ENCODE data around the gene SLC13A2.

Gene SLC13A2

DNA sequence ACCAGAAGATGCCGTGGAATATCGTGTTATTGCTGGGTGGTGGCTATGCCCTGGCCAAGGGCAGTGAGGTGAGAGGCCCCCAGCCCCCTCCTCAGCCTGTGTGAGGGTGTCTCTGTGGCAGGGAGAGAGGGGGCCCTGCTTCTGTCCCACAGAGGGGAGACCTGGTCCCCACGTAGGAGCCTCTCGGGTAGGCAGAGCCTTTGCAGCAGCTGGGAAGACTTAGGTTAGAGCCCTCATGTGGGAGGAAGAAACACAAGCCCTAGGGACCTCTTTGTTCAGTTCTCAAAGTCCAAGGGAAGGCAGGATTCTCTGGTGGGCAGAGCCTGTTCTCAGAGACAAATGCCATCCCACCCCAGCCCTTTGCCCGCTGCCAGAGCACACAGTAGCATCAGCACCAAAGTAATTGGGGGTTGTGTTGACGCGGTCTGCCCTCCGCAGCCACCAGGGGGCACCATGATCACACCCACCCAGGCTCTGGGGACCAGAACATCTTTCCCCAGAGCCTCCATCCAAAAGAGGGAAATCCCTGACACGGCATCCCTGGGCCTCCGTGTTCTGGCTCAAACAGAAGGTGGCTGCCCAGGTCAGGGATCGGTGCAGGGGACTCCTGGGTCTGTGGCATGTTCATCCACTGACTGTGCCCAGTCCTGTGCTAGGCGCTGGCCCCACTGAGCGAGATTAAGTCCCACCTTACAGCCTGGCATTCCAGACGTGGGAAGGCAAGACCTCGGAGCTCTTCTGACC is 21.2 kb downstream of the SLC13A2 start:
- DNase-seq, result peak; percentile 50

DNA sequence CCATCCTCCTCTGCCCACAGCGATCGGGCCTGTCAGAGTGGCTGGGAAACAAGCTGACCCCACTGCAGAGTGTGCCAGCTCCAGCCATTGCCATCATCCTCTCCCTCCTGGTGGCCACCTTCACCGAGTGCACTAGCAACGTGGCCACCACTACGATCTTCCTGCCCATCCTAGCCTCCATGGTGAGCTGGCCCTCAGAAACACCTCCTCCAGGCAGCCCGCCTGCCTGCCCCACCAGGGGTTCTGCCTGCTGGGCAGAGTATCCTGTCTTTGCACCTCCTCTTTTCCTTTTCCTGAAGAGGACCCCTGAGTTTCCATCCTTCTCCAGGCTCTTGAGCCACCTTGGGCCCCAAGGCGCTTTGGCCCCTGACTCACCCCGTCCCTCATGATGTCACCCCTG is 22.2 kb downstream of the SLC13A2 start:
- DNase-seq, result no peak

DNA sequence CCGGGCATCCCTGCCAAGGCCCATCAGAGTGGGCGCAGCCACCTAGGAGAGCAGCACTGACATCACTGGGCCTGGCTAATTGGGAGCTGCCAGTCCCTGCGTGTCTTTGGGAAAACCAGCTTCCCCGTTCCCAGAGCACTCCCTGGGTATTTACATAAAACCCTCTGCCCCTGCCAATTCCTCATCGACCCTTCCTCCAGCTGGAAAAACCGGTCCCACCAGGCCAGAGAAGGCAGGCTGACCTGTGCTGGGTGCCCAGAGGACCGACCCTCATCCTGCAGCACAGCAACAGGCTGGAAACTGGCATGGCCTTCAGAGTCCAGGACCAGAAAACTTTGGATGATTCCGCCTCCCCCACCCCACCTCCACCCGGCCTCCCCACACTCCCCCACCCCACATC is 24.5 kb downstream of the SLC13A2 start:
- DNase-seq, result no peak

DNA sequence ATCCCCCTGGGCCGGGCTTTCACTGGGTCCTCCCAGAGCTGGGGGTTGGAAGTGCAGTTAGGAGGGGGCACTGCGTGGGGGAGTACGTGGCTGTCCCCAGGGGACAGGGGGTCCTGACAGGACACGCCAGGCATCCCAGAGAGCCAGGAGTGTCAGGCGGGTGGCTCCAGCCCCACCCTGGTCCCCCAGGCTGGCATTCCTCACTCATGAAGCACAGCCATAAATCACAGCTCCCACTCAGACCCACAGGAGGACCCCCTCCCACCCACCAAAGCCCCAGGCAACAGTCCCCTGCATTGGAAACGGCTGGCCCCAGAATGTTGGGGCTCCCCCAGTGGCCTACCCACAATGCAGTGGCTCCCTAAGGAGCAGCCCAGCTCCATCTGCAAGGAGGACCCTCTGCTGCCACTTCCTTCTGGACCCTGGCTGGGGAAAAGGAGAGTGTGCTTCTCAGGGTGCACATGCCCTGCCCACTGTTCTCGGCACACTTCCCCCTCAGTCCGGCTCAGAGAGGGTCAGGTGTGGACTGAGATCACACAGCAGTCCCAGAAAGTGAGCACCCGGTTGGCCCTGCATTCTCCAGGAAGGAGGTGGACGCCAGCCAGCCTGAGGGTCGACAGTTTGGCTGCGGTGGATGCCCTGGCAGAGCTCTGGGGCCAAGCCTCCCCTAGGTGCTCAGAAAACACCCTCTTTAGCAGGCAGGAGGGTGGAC is 25.4 kb downstream of the SLC13A2 start:
- DNase-seq, result no peak

DNA sequence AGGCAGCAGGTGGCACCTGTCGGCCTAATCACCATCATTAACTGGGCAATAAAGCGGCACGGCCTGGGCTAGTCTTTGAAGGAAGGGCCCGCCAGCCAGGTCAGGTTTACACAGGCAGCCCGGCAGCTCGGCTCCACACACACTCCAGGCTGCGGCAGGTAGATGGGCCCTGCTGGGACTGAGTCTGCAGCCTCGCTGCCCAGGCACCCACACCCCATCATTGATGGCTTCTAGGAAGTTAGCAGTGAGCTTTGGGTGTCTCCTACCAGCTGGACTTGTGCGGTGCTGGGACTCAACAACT is 25.9 kb downstream of the SLC13A2 start:
- DNase-seq, result no peak

DNA sequence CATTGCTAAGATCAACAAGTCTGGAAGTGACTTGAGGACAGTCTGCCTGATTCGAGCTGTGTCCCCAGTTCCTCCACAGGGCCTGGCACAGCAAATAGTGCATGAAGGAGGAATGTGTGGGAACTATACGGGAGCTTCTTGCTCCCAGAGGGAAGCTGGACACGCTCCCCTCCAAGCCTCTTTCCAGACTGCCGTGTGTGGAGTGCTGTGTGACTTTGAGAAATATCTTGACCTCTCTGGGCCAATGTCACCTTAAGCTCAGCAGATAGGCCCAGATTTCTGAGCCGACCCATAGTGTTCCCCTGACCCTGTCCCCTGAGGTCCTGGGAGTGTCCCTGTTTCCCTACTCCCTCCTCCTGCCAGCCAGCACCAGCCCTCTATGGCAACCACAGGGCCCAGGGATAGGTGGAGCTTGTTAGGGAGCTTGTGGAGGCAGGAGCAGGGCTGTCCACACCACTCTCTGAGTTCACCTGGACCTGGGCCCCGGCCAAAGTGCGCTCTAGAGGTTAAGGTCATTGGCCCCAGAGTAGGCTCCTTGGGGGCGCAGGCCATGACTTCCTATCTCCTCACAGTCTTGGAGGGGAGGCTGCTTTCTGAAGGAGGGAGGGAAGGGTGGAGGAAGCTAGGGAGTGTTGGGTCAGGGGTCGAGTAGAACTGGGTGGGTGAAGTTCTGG is 26.4 kb downstream of the SLC13A2 start:
- no peak for DNase-seq

DNA sequence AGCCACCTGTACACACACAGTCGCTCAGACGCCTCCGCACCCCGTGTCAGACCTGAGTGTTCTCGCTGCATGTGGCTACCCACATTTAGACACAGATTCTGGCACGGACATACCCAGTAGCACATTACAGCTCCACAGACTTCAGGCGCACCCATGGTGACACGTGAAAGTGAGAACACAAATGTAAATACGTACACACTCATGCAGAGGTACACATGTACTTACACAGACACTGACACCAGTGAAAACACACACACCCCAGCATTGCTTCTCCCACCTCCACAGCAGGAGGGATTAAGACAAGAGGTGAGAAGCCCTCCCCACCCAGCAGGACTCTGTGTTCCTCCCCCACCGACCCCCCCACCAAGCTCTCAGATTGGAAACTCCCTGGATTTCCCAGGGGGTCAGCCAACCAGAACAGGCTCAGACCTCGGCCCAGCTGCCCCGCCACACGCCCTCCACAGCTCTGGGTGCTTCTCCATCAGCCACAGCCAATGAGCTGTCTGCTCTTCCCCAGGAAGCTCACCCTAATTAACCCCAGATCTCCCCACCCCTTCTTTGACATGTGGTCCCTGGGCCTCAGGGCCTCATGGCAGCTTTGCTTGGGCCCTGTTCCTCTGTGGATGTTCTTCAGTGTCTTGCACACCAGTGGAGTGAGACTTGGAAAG is 27.4 kb downstream of the SLC13A2 start:
- no peak for DNase-seq

DNA sequence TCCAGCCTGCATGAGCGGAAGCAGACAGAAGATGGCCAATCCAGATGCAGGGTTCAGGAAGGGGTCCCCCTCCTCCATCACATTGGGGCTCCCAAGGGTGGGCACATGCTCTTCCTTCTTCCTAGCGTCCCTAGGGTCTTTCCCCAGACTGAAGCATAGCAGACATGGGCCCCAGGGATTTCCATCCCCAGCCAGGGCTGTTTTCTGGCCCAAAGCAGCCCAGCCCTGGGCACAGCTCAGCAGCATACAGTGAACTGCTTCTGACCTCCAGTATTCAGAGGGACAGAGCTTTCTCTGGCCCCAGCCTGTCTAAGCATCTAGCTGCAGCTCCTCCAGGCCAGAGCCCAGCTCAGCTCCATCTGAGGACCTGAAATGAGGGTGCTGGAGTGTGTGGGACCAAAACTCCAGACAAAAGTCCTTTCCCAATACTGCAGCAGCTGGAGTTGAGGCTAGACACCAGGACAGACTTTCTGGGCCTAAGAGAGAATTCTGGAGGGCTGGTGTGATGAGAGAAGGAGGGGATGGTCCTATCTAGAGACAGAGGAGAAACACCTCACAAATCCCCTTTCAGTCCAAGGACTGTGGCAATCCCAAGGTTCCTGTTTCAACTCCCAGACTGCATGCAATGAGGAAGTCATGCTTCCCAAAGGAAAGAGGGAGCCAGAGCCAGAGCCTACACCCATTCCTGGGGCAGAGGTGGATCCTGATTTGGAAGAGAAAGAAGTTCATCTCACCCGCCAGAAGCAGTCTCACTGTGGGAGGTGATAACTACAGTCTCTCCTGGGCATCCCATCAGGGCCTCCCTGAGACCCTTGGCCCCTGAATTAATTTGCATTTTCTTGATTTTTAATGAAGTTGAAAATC is 28.2 kb downstream of the SLC13A2 start:
- DNase-seq, result no peak

DNA sequence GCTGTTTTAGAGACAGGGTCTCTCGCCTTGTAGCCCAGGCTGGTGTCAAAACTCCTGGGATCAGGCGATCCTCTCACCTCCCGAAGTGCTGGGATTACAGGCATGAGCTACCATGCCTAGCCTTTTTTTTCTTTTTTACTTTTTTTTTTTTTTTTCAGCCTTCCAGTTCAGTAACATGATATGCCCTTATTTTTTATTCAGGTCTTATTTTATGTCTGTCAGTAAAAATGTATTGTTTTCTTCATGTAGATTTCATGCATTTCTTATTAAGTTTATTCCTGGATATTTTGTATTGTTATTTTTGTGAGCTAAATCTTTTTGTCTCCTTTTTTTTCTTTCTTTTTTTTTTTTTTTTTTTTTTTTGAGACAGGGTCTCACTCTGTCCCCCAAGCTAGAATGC is 30.0 kb downstream of the SLC13A2 start:
- DNase-seq, result no peak

DNA sequence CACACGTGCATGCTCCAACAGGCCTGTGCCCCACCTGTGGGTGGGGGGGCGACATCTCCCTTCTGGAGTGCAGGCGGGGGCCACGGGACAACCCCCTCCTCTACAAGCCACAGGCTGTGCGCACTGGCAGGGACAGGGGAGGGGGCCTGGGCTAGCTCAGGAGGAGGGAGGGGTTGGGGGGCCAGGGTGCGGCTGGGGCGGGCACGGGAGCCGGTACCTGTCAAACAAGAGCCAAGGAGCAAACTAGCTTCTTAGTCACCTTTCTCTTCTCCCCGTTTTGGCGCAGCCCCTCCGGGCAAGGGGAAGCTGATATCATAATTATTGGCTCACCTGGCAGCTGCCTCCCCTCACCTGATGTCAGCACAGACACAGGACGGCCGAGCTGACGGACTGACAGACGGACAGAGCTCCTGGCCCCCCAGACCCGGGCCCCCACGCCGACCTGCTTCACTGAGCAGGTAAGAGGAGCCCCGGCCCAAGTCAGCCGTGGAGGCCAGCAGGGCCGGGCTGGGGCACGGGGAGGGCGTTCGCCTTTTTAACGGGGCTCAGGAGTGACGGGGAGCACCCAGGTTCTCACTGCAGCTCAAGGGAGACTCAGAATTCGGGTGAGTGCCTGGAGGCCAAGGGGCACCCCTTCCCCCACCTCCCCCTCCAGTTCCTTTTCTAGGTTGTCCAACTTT is 32.7 kb downstream of the SLC13A2 start, which contains the start of gene FOXN1:
FOXN1 (plus strand) TSS at position 363 of the 680 bp plus-strand sequence. CDS start 17,622 bp downstream, outside the sequence.
- no peak for DNase-seq

DNA sequence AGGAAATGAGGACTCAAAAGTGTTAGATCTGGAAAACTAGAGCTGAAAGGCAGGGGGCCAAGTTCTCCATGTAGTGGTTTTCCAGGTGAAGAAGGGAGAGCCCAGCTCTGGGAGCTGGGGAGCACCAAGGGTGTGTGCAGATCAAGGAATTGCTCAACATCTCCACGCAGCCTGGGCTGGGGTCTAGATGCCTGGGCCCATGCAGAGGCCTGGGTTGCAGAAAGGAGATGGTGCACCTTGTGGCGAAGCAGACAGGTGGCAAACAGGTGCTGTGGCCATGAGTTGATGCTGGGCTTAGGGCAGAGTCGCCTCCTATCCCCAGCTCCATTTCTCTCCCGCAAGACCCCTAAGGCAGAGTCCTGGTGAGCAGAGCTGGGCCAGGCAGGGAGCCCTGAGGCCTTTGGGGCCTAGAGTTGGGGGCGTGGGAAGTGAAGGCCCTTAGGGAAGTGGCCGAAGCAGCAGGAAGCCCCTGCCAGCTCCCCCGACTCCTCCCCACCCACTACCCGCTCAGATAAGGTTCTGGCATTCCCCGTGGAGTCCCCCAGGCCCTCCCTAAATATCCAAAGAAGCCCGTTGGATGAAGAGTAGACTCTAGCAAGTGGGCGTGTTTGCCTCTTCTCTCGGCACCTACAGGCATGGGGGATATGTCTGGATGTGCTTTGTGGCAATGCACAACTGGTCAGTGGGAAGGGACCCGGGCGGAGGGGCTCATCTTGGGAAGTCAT is 33.5 kb downstream of the SLC13A2 start:
- DNase-seq, result no peak

DNA sequence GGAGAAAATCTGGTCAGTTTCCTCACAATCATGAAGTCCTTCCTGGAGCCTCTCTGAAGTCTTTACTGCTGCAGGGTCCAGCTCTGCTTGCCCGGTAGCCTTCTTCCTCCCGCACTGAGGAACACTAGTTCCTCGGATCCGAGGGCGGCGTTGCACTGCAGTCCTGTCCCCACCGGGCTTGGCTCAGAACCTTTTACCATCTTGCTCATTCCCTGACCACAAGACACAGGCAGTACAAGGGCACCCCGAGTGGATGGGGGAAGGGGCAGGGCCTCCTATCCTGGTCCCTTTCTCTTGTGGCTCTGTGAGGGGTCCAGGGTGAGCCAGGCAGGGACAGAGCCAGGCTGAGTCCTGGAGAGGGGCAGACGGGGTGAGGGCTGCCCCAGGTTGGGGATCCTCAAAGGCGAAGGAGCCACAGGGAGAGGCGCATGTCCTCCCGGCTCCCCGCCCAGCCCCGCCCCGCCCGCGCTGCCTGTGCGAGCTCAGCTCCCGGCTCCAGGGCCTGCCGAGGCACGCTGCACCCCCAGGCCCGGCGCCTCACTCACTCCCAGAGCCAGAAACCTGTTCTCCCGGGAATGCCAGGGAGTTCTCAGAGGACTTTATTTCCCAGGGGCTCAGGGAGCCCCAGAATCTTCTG is 34.2 kb downstream of the SLC13A2 start:
- DNase-seq, result no peak

DNA sequence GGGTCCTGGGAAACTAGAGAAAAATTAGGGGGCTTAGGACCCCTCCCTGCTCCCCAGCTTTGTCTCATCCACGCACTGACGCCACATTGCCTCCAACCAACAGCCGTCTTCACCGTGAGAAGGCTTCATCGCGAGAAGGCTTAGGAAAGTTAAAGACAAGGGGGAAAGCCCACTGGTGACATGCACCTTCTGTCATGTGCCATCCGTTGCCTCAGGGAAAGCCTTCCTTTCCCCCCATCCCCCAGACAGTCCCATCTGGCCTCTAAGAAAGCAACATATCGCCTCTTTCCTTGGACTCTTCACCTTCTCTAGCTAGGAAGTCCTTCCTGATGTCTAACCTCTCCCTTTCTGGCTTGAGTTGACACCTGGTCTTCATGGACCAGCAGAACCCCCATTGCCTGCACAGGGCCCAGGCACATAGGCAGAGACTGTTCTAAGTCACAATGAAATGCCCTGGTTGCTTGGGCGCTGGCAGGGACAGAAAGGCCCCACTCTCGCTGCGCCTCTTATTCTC is 34.8 kb downstream of the SLC13A2 start:
- no peak for DNase-seq

DNA sequence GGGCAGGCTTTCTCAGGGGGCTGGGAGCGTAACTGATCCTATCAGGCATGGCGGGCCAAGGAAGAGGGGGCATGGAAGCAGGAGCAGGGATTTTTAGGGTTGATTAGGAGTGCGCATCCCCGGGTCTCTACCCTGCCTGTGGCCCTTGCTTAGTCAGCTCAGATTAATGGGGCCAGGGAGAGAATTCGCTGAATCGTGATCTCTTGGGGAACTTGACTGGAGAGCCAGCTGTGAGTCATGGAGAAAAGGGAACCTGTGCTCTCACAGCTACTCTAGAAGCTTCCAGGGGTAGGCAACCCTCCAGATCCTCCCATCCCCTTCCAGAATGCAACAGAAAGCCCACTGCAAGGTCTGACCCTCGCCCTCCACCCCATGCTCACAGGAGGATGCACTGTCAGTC is 36.3 kb downstream of the SLC13A2 start:
- DNase-seq, result no peak

DNA sequence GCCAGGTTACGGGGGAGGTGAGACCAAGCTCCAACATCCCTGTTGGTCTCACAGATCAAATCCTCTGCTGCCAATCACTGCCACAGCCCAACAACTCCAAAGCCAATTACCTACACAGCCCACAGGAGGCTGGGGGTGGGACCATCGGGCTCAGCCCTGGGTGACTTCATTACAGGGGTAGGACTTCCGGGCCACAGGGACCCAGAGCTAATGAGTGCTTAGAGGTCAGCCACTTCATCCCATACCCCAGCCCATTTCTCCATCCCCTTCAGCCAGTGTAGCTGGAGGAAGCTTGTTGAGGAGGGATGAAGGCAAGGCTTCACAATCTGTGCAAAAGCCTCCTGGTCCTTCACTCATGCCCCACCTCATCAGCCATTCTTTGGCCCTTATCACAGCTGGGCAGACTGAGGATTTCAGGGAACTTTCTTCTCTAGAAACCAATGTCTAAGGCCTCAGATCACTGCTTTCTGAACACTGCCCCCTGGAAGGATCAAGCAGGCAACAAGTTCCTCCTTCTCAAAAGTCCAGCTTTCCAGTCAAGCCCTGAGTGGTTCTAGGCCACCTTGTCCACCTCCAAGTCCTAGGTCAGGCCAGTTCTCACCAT is 38.5 kb downstream of the SLC13A2 start:
- DNase-seq, result no peak

DNA sequence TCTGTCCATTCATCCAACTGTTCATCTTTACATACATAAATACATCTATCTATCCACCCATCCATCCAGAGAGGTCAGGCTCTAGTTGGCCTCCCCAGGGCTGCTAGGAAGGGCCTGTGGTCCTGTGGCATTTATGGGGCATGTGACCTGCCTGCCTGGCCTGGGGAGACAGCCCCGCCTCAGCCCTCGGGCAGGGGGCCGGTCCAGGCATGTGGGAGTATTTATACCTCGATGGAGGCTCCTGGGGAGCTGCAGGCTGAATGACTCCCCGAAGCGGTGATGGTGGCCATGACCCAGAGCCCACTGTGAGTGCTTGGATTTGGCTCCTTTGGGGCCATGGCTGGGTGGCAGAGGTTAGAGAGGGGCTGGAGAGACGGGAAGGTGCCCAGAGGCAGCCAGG is 40.0 kb downstream of the SLC13A2 start:
- no peak for DNase-seq

DNA sequence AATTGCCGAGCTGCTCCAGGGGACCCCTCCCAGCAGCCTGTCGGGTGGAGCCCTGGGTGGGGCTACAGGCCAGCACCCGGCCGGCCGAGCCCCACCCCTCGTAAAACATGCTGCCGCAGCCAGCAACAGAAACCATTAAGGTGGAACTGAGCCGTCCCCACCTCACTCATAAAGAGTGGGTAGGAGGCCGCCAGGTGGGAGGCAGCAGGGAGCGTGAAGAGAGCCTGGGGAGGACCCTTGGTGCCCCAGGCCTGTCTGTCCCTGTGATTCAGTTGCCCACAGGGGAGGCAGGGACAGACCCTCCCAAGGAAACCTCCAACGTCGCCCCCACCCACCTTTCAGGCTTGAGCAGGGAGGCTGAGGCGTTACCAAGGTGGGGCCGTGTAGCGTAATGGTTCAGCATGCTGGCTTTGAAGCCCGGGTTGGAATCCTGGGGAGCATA is 41.1 kb downstream of the SLC13A2 start:
- DNase-seq, result no peak

DNA sequence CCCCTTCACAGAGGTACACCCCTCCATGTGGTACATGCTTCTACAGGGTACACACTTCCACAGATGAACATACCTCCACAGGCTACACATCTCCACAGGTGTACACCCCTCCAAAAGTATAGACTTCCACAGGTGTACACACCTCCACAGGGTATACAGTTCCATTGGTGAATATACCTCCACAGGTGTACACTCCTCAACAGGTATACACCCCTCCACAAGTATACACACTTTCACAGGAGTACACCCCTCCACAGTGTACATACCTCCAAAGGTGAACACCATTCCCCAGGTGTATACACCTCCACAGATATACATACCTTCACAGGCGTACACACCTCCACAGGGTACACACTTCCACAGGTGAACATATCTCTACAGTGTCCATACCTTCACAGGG is 42.1 kb downstream of the SLC13A2 start:
- no peak for DNase-seq

DNA sequence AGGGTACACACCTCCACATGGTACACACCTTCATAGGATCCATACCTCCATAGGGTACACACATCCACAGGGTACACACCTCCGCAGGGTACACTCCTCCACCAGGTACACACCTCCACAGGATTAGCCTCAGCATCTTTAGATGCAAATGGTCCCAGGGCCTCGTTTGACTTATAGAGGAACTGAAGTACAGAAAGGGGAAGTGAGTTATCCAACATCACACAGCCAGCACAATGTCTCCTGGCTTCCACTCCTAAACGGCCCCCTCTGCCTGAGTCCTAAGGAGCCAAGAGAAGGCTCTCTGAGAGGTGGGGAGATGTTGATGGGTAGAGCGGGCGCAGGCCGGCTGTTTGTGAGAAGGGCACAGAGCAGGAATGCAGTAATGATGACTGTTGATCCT is 44.7 kb downstream of the SLC13A2 start:
- no peak for DNase-seq

DNA sequence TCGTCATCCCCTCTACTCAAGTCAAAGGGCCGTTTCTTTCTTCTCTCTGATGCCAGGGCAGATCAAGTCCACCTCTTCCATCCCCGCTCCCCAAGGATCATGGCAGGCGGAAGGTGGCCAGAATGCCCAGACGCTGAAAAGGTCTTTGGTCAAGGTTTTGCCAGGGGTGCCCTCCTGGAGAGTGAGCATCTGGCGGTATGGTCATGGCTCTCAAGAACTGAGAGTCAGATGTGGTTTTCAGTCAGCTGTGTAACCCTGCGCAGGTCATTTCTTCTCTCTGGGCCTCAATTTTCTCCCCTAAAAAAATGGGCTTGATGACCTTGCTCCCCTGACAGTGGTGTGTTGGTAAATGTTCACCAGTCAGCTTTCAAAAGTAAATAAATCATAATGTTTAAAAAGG is 45.1 kb downstream of the SLC13A2 start:
- DNase-seq, result no peak

All from fibroblast of skin of right biceps (primary cell).